ENCODE data around the gene COL21A1. TPM values are rescaled to one million over a fixed set of nuclear protein-coding genes. Genes with fewer than 3 reads are reported as not detected.

COL21A1 gene
- total RNA-seq, 6 donors from 2014 or later: 3.2 to 35.6 (median 9.2) TPM

DNA sequence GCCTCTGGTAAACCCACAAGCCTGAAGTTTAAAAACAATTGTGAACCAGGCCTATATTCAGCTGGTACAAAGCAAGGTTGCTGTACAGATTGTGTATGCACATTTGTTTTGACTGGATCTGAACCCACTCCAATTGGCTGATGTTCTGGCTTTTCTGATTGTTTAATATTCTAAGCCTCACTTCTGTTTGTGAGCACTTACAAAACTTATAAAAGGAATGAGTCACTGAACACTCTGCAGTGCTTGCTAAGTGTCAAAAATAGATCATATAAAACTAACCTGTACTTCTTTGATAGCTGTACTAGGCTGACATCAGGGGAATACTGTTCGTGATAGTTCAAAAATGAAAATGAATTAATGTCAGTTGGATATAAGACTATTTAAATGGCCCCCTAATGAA, 12.1 kb downstream of the COL21A1 start:
- Histone ChIP-seq H3K4me1 (peaks cover 0 to 2% (median 0%) of the 10 kb centered on the region in 4 donors), H3K27ac (no peak overlapping the region), H3K4me3 (no peak overlapping the region), H3K9me3 (no peaks in the 10 kb centered on the region), H3K36me3 (no peaks in the 10 kb centered on the region), H3K27me3 (no peaks in the 10 kb centered on the region)
- no peak for DNase-seq
- TF ChIP-seq POLR2A (IDR thresholded peaks at IDR 0.05): no peak
- TF ChIP-seq POLR2AphosphoS5 (IDR thresholded peaks at IDR 0.05): no peak
- TF ChIP-seq, protein P1, sequence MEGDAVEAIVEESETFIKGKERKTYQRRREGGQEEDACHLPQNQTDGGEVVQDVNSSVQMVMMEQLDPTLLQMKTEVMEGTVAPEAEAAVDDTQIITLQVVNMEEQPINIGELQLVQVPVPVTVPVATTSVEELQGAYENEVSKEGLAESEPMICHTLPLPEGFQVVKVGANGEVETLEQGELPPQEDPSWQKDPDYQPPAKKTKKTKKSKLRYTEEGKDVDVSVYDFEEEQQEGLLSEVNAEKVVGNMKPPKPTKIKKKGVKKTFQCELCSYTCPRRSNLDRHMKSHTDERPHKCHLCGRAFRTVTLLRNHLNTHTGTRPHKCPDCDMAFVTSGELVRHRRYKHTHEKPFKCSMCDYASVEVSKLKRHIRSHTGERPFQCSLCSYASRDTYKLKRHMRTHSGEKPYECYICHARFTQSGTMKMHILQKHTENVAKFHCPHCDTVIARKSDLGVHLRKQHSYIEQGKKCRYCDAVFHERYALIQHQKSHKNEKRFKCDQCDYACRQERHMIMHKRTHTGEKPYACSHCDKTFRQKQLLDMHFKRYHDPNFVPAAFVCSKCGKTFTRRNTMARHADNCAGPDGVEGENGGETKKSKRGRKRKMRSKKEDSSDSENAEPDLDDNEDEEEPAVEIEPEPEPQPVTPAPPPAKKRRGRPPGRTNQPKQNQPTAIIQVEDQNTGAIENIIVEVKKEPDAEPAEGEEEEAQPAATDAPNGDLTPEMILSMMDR (IDR thresholded peaks at IDR 0.05): no peak
- TF ChIP-seq EP300 (IDR thresholded peaks at IDR 0.05): no peak
- ATAC-seq (ENCODE audit: low FRiP score in 2 of 2): no peak
- 62 to 79% methylated on average over 1 of the region's 1 CpG for WGBS, 2 donors

DNA sequence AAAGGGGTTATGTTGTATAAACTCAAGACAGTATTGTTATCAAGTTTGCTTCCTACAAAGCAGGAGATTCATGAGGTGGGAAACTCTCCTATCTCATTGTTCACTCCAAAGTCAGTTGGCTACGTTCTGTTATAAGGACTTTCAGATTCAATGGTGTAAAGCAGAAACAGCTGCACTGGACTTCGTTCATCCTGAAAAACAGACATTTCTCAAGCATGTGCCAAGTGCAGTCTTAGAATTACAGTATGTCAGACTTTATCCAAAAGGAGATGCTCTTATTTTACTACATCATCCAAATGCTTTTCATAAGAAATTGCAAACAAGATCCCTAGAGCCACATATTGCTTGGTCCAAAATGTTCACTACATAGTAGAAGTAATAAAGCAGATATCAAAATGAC, 14.9 kb downstream of the COL21A1 start:
- H3K4me3 ChIP-seq: no peak overlapping the region
- H3K27ac ChIP-seq: no peak overlapping the region
- TF ChIP-seq EP300 (IDR thresholded peaks at IDR 0.05) (no peak), POLR2A (IDR thresholded peaks at IDR 0.05) (no peak)
- no peak for ATAC-seq (ENCODE audit: low FRiP score in 2 of 2)
- no peaks in the 10 kb centered on the region for H3K9me3 ChIP-seq
- WGBS, 2 donors: 46 to 51% methylated on average over 2 of the region's 2 CpGs
- H3K27me3 ChIP-seq: no peaks in the 10 kb centered on the region
- no peaks in the 10 kb centered on the region for H3K36me3 ChIP-seq
- DNase-seq: no peak
- H3K4me1 ChIP-seq: peaks cover 0 to 2% (median 0%) of the 10 kb centered on the region in 4 donors

DNA sequence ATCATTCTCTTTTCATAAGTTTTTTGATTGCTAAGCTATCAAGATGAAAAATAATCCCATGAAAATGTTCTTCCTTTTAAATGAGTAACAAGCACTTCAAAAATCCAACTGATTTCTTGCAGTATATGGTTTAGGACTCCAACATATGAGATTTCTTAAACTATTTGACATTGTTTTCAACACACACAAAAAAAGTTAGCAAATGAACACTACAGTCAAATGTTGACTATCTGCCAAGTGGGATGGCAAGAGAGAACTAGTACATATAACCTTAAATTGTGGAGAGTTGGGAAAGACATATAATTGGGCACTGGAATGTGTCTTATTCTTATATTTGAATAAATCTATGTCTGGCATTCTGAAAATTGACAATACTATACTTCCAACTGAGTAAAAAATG, 15.6 kb downstream of the COL21A1 start:
- H3K9me3 ChIP-seq: no peaks in the 10 kb centered on the region
- ATAC-seq (ENCODE audit: low FRiP score in 2 of 2) (no peak), DNase-seq (no peak)
- H3K36me3 ChIP-seq: no peaks in the 10 kb centered on the region
- no peak overlapping the region for H3K27ac ChIP-seq
- peaks cover 0 to 2% (median 0%) of the 10 kb centered on the region in 4 donors for H3K4me1 ChIP-seq
- TF ChIP-seq, protein P1 (IDR thresholded peaks at IDR 0.05): no peak
- TF ChIP-seq EP300 (IDR thresholded peaks at IDR 0.05): no peak
- TF ChIP-seq POLR2AphosphoS5 (IDR thresholded peaks at IDR 0.05): no peak
- no peak for TF ChIP-seq POLR2A (IDR thresholded peaks at IDR 0.05)
- H3K4me3 ChIP-seq: no peak overlapping the region
- H3K27me3 ChIP-seq: no peaks in the 10 kb centered on the region

DNA sequence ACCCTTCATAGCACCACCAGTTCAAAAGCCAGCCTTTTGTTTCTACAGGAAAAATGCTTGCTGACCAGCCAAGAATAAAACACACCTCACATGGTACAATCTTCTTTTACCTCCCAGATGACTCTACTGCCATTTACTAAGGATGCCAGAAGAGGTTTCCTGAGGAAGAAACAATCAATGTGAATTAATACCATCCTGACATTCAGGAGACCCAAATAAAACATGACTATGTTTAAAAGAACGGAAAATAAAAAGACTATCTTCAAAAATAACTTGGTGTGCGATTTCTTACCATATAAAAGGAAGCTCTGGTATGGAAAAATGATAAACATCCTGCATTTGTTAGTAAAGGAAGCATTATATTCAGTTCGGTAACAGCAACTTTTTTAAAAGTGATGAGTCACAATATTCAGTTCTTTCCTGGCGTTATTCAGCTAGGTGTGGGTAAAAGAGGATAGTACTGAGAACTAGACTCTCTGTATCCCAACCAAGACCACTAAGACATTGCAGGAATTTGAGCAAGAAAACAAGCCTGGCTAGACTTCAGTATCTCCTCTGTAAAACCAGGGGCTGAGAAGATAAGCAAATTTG, 16.3 kb downstream of the COL21A1 start:
- no peak for DNase-seq
- TF ChIP-seq, protein P1 (IDR thresholded peaks at IDR 0.05): no peak
- TF ChIP-seq EP300 (IDR thresholded peaks at IDR 0.05) (no peak), POLR2A (IDR thresholded peaks at IDR 0.05) (no peak), POLR2AphosphoS5 (IDR thresholded peaks at IDR 0.05) (no peak)
- H3K36me3 ChIP-seq: no peaks in the 10 kb centered on the region
- WGBS, 2 donors: 45 to 56% methylated on average over 4 of the region's 4 CpGs
- no peak for ATAC-seq (ENCODE audit: low FRiP score in 2 of 2)
- no peak overlapping the region for H3K27ac ChIP-seq
- no peaks in the 10 kb centered on the region for H3K27me3 ChIP-seq
- no peaks in the 10 kb centered on the region for H3K9me3 ChIP-seq
- H3K4me1 ChIP-seq: peaks cover 0 to 2% (median 0%) of the 10 kb centered on the region in 4 donors
- no peak overlapping the region for H3K4me3 ChIP-seq

DNA sequence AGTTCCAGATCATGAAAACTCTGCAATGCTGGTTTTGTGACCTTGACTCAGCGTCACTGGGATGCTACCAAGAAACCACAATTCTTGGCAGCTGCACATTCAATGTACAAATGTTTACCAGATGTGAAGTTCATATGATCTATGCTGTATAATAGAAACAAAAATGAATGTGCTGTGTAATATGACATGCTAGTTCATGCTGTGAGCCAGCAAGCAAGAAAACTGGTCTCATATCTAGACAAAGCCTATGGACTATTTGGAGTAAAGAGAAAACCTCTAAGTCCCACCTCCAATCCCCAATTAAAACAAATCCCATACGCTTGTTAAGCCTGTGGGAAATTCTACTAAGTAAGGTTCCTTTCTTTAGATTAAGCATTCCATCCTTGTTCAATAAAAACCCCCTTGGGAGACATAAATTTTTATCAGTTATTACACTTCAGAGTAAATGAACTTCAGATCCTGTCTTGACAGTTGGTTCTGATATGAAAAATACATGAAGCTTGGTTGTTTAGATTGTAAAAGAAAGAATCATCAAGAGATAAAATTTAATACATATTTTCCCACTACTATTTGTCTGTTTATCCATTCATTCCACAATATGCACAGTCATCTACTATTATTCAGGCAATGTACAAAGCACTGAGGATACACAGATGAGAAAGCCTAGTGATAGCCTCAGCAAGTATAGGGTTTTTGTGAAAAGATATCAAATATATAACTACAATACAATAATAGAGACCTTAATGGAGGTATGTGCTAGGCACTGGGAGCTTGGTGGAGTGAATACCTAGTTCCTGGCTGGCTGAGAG, 20.1 kb downstream of the COL21A1 start:
- no peak for TF ChIP-seq POLR2AphosphoS5 (IDR thresholded peaks at IDR 0.05)
- TF ChIP-seq EP300 (IDR thresholded peaks at IDR 0.05): no peak
- TF ChIP-seq, protein P1 (IDR thresholded peaks at IDR 0.05): no peak
- no peak for TF ChIP-seq POLR2A (IDR thresholded peaks at IDR 0.05)
- no peaks in the 10 kb centered on the region for H3K9me3 ChIP-seq
- no peak overlapping the region for H3K27ac ChIP-seq
- WGBS, 2 donors: 34 to 73% methylated on average over 2 of the region's 2 CpGs
- DNase-seq (no peak), ATAC-seq (ENCODE audit: low FRiP score in 2 of 2) (no peak)
- H3K4me3 ChIP-seq: no peak overlapping the region
- no peaks in the 10 kb centered on the region for H3K4me1 ChIP-seq
- no peaks in the 10 kb centered on the region for H3K27me3 ChIP-seq
- H3K36me3 ChIP-seq: no peaks in the 10 kb centered on the region
